ENCODE data around the gene WNT16.
"Not testable (repeated sequence)": the region's sequence is repeated elsewhere in the genome, so short reads cannot be mapped to it uniquely, and the experiment has no call there.

Gene WNT16

DNA sequence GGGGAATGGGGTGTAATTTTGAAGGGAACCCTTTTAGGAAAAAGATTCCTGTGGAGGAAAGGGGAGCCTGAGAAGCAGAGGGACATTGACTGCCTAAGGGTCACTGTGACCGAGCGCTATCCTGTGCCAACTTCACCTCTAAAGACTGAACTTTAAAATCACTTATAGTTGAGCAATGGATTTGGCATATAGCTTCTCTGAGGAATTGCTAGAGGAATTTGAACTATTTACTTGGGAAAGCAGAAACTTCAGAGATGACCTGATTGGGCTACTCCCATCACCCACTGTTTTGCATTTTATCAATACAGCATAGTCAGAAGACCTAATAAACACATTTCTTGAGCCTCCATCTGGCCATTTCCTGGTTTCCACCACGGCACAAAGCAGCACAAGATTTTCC, 23.7 kb upstream of the WNT16 start:
- DNase-seq (ENCODE audit: low read depth in 1 of 2, low spot score in 1 of 2) = no peak

DNA sequence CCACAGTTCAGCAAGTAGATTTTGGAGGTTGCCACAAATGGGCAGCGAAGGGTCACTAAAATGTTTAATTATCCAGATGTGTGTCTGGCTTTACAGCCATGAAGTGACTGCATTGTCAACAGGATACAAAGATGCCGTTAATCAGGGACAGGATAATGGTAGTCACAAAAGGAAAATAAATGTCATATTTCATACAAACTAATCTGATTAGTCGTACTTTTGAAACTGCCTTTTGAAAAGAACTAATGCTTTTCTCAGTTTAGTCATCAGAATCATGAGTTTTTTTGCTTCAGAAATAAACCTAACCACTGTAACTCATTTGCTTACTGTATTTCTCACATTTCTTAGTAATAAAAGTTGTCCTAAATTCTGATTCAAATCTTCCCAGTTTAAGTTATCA, 22.2 kb upstream of the WNT16 start:
- DNase-seq (ENCODE audit: low read depth in 1 of 2, low spot score in 1 of 2) = no peak

DNA sequence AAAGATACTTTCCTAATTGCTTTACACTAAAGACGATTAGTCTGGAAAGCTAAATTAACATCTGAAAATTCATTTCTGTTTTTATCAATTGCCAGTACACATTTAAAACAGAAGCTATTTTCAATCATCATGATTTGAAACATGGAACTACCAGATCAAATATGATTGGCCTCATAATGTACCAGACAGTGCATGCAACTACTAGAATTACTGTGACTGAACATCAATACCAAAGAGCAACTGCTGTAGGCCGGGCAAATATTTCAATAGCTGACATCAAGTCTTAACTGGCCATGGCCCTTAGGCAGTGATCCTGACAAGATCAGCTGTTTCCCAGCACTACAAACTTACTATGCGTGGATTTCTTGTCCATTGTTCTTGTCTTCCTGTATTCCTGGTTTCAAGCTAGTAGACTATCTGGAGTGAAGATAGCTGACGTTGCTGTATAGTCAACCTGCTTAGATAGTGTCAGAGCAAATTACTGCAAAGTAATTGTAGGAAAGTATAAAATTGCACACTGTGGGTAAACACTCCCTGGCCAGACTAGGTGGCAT, 21.7 kb upstream of the WNT16 start:
- no peak for DNase-seq (ENCODE audit: low read depth in 1 of 2, low spot score in 1 of 2)

DNA sequence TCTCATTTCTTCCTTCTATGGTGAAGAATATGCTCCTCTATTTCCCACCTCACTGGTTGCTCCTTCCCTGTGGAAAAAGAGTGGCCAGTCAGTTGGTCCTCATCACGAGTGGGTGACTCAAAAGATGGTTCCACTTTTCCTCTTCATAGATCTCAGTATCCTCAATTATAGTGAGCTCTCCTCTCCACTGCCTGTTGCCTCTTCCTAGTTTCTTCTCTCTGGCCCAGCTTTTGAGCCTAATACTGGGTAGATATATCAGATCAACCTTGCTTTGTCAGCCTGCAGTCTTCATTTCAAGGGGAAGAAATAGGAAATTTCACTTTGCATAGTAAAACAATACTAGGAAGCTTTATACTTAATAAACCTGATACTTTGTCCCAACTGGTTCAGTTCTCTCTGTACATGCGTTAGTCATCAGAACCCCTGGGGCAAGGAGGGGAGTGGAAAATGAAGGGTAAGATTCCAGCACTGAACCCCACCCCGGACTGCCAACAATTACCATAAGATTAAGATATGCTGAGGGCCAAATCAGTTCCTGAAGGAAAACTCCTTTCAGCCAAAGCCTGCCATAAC, 15.5 kb upstream of the WNT16 start:
- no peak for DNase-seq (ENCODE audit: low read depth in 1 of 2, low spot score in 1 of 2)

DNA sequence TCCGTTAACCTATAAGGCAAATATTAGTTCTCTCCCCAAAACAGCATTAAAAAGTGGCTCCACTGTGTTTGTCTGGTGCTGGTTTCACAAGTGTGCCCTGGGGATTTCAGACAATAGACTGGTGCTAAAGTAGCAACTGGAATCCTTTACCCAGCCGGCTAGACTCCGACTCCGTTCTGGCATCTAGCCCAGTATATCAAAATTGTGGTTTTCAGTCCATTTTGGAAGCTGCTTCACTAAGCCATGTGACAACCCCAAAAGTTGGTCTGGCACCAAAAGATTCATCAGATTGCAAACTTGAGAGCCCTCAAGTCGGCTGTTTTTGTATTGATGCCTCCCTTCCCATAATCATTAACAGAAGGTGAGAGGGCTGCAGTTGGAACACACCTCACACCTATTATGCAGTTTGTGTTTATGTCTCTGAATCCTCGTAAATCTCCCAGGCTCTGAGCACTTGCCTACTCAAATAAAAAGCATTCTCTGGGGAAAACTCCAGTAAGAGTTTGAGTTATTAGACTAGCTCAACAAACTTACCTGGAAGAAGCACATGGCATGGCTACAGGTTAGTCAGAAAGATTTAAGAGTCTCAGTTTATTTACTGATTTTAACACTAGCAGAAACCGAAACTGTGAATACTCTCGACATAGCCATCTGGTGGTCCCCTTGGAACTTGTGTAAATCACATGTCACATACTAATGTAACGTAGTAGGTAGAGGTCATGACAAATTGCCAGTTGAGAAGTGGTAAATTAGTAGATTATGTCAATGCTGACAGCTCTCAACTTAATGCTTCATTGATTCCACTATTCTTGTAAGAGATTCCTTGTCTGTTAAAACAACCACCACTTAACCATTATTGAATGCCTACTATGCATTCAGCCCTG, 14.8 kb upstream of the WNT16 start:
- DNase-seq (ENCODE audit: low read depth in 1 of 2, low spot score in 1 of 2) = no peak

DNA sequence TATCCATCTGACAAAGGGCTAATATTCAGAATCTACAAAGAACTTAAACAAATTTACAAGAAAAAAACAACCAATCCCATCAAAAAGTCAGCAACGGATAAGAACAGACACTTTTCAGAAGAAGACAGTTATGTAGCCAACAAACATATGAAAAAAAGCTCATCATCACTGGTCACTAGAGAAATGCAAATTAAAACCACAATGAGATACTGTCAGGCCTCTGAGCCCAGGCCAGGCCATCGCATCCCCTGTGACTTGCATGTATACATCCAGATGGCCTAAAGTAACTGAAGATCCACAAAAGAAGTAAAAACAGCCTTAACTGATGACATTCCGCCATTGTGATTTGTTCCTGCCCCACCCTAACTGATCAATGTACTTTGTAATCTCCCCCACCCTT, 13.6 kb upstream of the WNT16 start:
- DNase-seq (ENCODE audit: low read depth in 1 of 2, low spot score in 1 of 2) = not testable (repeated sequence)

DNA sequence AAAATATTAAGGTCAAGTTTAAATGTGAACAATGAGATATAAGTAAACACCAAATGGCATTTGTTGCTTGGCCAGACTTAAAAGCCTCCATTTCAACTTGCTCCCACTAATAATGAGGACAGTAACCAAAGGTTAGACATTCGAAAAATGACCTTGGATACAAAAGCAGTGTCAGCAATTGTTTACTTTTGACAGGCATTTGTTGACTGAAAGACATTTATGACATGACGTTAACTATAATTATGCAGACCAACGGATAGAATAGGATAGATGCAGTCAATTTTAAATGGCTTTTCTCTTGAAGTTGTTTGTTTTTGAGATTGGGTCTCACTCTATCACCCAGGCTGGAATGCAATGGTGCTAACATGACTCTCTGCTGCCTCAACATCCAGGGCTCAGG, 6.3 kb upstream of the WNT16 start:
- no peak for DNase-seq (ENCODE audit: low read depth in 1 of 2, low spot score in 1 of 2)

DNA sequence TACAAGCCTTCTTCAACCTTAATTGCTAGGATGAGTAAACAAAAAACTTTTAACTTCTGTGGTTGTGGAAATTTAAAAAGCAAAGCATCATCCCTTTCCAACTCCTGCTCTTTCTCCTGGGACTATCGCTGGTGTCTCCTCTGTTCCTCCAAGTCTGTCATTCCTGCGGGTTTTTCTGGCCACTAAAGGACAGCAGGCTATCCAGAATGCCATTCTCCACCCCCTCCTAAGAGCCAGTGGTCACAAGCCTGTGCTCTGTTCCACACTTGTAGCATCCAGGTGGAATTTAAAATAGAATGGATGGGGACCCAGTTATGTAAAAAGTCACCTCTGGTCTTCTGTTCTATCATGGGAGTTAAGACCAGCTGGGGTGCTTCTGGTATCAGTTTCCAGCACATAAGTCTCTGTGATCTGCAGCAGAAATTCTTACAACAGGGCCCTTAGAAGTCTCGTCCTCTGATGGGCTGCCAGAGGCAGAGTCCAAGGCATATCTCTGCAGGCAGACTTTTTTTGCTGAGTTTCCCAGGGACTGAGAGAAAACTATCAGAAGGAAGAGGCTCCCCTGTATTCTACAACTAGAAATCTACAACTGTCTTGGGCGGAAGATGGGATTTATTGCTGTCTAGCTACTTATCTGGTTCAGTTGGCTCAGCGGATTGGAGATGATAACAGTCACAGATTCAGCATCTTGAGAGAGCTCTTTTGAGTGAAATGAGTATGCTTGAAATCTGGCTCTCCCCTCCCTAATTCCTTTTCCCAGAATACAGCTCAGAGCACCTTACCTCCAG, 5.1 kb upstream of the WNT16 start:
- no peak for DNase-seq (ENCODE audit: low read depth in 1 of 2, low spot score in 1 of 2)

DNA sequence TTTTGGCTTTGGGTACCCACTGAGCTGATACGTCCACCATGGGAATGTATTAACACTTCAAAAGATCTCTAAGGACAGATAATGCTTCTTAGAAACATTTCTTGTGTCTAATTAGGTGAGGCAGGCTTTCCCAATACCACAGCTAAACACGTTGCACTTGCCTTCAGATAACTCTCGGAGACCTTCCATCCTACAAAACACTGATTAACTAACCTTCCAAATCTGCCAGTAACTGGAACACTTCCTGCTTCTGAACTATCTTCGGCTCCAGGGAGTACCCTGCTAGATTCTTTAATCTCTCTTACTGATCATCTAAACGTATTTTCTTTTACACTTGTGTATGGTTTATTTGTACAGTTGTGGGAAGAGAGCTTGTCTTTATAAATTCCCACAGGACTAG, 1.1 kb upstream of the WNT16 start:
- DNase-seq (ENCODE audit: low read depth in 1 of 2, low spot score in 1 of 2) = no peak

DNA sequence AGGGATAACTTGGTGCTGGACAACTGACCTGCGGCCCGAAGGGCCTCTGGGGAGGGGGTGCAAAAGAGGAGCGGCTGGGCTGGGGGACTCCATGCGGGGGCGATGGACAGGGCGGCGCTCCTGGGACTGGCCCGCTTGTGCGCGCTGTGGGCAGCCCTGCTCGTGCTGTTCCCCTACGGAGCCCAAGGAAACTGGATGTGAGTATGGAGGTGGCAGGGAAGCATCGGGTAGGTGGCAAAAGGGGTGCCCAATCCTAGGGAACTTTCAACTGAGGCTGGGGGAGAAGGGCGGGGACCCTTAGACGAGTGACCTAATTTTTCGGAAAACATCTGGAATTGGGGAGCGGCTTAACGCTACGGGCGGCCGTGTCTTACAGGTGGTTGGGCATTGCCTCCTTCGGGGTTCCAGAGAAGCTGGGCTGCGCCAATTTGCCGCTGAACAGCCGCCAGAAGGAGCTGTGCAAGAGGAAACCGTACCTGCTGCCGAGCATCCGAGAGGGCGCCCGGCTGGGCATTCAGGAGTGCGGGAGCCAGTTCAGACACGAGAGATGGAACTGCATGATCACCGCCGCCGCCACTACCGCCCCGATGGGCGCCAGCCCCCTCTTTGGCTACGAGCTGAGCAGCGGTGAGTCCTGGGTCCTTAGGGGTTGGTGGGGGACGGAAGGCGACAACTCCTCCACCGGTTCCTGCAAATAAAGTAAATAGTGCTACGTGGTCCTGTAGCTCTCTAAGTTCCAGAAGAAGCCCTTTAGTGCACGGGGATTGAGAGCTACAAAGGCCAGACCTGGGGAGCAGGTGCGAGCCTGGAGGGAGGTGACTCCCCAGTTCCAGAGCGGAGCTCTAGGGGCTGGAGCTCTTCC, 622 bp downstream of the WNT16 start:
- no peak for DNase-seq (ENCODE audit: low read depth in 1 of 2, low spot score in 1 of 2)

DNA sequence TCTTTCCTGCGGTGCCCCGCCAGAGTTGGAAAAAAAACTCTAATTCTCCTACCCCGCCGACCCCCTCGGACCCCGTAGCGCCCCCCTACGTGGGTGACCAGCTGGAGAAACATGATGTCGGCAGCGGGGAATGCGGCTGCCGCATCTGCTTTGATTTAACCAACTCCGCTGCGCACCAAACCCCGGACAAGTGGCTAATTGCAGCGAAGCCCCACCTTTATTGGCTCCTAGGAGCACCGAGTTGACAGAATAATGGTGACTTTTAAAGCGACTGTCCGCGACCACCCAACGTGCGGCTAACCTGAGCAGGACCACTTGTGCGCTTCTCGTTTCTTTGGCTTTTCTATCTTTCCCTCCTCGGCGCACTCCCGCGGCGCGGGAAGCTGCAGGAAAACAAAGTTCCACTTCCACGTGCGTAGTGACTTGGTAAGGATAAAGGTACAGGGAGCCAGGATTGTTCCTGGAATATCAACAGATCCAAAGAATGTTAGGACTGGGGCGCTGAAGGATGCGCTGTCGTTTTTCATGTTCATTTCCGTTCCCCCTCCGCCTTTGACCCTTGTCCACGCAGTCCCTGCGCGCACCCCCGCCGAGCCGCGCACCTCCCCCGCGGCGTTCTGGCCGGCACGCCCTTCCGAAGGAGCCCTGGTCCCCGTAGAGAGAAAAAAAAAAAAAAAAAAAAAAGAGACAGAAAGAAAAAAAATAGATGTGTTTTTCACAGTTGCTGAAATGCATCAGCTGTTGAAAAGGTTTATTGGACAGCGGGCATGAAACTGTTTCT, 1.4 kb downstream of the WNT16 start:
- DNase-seq (ENCODE audit: low read depth in 1 of 2, low spot score in 1 of 2) = no peak

DNA sequence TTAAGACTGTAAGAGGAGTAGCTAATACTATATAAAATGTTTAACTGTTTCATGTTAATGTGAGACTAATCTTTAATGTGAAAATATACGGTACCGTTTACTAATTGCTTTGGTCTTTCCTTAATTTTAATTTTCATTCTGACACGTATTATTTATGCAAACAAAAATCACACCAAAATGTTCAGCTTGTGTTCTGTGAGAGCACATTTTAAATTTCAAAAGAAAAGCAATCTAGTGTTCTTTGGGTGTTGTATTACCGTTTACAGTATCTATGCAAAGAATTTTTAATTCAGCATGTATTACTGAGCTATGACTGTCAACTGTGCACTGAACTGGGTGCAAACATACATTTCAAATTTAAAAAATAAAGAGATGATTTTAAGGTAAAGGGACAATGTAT, 2.2 kb downstream of the WNT16 start:
- DNase-seq (ENCODE audit: low read depth in 1 of 2, low spot score in 1 of 2) = no peak

DNA sequence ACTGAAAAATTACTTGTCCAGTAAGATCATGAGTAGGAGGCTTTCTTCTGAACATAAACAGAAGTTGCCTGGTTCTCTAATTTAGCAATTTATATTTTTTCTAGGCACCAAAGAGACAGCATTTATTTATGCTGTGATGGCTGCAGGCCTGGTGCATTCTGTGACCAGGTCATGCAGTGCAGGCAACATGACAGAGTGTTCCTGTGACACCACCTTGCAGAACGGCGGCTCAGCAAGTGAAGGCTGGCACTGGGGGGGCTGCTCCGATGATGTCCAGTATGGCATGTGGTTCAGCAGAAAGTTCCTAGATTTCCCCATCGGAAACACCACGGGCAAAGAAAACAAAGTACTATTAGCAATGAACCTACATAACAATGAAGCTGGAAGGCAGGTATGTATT, 2.8 kb downstream of the WNT16 start:
- DNase-seq (ENCODE audit: low read depth in 1 of 2, low spot score in 1 of 2) = no peak

DNA sequence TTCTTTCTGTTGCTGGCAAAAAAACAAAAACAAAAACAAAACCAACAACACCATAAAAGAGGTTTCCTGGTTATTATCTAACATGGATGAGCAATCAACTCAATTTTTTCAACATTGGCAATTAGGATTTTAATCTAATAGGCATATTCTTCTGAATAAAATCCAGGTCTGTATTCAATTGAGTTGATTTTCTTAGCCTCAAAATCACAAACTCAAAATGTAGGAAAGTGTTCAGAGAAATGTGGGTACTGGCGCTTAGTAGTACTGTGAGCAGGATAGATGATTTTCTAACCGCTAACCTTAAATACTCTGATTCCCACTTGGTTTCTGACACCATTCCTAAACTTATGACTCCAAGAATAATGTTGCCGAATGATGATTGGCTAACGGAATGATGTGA, 5.6 kb downstream of the WNT16 start:
- no peak for DNase-seq (ENCODE audit: low read depth in 1 of 2, low spot score in 1 of 2)

DNA sequence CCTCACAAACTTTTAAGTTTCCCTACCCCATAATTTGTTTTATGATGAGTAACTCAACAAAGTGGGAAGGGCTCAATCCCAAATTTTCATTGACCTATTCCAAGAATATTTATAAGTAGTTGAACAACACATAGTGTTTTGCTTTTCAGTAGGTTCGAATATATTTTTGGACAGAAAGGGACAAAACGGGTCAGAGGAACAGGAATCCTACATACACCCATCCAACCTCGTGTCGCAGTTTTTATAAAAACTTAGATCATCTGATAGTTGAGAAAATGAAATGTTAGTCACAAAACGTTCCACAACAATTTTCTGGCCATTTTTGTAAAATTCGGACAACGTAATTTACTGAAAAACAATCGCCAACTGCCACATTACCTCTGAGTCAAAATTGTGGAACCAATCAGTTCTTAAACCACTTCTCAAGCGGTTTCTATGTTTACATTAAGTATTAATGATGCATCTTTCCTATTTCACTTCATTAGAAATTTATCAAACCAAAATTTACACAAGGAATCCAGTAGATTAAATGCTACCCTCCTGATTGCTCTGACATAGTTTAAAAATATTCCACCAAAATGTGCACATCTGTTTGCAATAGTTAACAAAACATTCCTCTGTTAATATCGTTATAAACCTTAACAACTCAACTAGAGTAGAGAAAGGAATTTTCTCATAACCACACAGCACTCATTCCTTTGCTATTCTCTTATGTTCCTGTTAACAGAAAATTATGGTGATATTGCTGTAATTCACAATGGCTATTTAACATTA, 6.3 kb downstream of the WNT16 start:
- DNase-seq (ENCODE audit: low read depth in 1 of 2, low spot score in 1 of 2) = no peak

DNA sequence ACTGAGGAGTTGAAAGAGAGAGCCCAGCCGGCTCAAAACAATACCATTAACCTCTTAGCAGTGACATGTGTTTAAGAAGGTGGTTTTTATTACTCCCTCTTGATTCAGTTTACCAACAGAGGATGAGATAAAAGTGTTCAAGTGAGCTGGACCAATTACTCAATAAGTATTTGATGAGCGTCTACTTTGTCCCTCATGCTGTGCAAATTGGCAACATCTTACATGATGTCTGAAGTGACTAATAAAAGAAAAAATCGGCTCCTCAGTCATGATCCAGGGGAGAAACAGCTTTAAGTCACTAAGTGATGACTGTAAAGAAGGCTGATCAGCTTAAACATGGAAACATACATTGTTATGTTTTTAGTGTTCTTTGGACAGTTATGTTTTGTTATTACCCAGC, 7.8 kb downstream of the WNT16 start:
- no peak for DNase-seq (ENCODE audit: low read depth in 1 of 2, low spot score in 1 of 2)

DNA sequence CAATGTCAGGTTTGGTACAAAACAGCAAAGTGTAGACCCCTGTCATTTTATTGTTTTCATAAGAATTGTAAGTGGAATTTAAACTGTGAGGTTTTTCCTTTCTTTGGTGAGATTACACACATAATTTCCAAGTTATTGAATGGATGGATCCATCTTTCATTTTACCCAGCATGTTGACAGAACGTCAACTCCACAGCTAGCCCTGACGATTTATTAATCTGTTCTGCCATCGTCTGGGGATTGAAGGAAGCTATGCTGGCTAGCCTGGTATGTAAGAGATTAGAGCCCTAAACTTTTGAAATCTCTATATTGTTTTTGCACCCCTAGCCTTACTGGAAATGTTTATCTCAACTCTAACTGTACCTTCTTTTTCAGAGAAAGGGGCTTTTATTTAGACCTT, 8.6 kb downstream of the WNT16 start:
- DNase-seq (ENCODE audit: low read depth in 1 of 2, low spot score in 1 of 2) = no peak

DNA sequence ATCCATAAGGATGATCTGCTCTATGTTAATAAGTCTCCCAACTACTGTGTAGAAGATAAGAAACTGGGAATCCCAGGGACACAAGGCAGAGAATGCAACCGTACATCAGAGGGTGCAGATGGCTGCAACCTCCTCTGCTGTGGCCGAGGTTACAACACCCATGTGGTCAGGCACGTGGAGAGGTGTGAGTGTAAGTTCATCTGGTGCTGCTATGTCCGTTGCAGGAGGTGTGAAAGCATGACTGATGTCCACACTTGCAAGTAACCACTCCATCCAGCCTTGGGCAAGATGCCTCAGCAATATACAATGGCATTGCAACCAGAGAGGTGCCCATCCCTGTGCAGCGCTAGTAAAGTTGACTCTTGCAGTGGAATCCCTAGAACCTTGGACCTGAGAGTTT, 10.3 kb downstream of the WNT16 start:
- DNase-seq (ENCODE audit: low read depth in 1 of 2, low spot score in 1 of 2) = no peak

DNA sequence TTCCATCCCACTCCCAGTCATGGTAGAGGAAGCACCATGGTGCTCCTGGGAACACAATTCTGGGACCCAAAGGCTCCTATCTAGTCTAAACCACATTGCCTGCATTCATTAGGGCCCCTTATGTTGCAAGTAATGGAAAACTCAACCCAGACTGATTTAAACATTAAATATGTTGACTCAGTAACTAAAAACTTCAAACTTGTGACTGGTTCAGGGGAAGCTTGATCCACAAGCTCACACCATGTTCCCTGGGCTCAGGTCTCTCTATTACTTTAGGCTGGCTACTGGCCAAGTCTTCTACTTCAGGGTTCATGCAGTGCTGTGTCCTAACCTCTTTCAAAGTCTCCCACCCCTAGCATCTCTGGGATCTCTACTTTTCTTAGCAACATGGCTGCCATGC, 13.1 kb downstream of the WNT16 start:
- no peak for DNase-seq (ENCODE audit: low read depth in 1 of 2, low spot score in 1 of 2)
